ENCODE measurements around the gene ROBO2. TPM values are rescaled to one million over a fixed set of nuclear protein-coding genes. Genes with fewer than 3 reads are reported as not detected.
A peak's percentile ranks its signal among the peaks of the same experiment; 100 is the strongest.
"Not testable (repeated sequence)": the region's sequence is repeated elsewhere in the genome, so short reads cannot be mapped to it uniquely, and the experiment has no call there.

Gene ROBO2
- total RNA-seq, 1 donor from 2014 or later = 1.1 TPM

DNA sequence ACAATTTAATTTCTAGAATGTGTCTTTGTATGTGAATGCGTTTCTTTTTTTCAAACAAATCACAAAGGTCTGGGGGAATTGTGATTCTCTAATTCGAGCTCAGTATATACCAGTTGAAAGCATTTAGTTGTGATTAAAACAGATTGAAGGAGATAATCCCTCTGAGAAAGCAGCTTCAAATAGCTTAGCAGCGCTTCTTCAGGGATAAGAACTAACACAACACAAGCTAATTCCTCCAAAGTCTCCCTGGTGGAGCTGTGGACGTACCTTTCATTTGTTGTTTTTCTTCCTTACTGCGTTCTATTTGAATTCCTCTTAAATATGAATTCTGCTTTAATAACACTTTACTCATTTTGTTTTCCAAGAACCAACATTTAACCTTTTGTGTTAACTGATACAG is 286.7 kb downstream of the ROBO2 start:
- no peak for DNase-seq (ENCODE audit: low read depth)

DNA sequence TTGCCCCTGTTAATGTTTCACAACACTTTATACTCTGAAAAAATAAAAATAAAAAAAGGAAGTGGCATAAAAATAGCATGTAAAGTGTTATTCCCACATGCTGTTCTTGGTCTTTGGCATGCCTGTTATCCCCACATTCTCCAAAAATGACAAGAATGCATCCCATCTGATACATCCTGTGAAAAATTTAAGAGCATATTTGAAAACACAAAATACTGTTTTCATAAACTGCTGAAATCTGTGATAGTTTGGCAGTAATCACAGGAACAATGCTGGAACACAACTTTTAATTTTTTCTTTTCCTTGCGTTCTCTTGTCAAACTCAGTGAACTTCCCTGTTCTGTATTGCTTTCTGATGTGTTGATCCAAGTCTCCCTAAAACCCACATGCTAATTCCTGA is 288.8 kb downstream of the ROBO2 start:
- no peak for DNase-seq (ENCODE audit: low read depth)

DNA sequence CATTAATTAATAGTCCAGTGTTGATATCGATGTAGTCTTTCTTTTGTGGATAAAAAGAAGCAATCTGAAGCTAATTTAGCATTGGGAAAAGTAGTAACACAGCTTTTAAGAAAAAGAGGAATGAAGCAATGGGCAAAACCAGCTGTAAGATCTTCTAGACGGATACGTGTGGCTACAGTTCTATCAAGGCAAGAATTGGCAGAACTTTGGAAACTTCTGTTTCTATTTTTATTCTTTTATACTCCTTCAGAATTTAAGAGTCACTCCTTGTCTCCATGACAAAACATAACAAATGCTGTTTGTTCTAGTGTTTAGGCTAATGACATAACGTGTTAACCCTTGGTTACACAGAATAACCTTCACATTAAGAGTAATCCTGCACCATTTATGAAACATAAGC is 289.2 kb downstream of the ROBO2 start:
- DNase-seq (ENCODE audit: low read depth) = peak; percentile 2

DNA sequence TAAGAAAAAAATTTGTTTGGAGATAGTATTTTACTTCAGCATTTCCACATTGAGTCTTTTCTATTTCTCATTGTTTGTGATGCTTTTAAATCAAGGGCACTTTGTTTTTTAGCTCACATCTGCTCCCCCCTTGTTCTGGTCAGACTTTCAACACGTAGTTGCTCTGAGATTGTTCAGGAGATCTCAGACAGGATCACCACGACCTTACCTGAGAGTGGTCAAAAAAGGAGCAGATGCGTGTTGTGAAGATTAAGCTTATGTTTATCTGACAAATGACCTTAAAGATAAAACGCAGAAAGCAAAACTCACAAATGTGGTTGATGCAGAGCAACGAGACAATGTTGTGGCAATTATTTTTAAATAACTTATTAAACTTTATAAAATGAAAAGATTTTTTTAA is 298.3 kb downstream of the ROBO2 start:
- no peak for DNase-seq (ENCODE audit: low read depth)

DNA sequence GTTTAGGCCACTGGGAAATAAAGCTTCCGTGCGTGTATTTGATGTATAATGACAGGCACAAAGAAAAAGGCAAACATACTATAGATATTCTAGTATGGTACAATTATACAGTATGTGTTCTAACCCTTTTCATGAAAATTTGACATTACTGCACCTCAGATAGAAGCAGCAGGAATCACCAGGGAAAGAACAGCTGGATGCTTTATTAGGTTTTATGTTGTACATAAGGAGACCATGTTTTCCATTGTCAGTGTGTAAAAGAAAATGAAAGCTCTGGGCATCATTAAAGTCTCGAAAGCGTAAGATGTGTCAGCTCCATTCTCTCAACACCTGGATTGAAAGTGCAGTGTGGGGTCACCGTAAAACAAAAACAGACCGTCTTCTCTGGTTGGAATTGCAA is 302.1 kb downstream of the ROBO2 start:
- no peak for DNase-seq (ENCODE audit: low read depth)

DNA sequence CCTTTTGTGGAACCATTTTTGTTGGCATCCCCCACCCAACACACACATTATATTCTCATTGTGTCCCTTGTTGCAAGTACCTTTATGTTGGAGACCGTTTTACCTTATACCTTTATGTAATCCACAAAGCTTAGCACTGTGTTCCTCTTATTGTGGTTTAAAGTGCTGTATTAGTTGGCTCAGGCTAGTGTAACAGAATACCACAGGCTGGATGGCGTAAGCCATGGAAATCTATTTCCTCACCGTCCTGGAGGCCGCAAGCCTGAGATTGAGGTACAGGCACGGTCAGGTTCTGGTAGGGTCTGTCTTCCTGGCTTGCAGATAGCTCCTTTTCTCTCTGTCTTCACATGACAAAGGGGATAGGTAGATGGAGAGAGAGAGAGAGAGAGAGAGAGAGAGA is 302.8 kb downstream of the ROBO2 start:
- no peak for DNase-seq (ENCODE audit: low read depth)

DNA sequence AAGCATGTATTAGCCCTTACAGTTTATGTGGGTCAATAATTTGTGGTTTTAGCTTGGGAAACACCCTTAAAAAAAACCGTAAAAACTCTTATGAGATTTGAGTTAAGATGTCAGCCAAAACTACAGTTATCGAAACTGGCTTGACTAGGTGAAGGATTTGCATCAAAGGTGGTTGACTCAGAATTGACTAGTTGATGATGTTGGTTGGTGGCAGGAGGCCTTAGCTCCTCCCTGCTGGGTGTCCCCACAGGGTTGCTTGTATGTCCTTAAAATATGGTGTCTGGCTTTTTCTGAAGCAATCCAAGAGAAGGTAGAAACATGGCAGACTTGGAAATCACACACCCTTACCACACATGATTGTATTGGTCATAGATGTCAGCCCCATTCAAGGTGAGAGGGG is 305.1 kb downstream of the ROBO2 start:
- no peak for DNase-seq (ENCODE audit: low read depth)

DNA sequence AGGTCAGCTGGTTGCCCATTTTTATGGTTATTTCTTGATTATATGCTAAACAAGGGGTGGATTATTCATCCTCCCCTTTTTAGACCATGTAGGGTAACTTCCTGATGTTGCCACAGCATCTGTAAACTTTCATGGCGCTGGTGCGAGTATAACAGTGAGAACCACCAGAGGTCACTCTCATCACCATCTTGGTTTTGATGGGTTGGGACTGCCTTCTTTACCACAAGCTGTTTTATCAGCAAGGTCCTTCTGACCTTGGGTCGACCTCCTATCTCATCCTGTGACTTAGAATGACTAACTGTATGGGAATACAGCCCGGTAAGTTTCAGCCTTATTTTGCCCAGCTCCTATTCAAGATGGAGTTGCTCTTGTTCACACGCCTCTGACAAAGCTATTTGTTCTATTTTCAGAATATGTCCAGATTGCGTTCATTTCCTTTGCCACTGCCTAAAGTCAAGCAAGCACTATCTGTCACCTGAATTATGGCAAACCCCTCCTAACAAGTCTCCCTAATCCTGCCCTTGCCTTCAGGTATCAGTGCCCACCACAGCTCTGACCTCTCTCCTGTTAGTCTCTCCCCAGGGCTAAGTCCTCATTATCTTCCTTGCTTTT is 308.5 kb downstream of the ROBO2 start:
- DNase-seq (ENCODE audit: low read depth) = peak; percentile 16

DNA sequence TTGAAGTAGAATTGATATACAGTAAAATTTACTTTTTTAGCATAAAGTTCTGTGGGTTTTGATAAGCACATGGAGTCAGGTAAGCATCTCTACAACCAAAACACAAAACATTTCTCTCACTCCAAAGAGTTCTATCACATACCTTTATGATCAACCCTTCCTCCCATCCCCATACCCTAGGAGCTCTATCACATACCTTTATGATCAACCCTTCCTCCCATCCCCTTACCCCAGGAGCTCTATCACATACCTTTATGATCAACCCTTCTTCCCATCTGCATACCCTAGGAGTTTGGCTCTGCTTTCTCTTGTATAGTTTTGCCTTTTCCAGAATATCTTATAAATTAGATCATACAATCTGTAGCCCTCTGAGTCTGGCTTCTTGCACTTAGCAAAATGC is 315.1 kb downstream of the ROBO2 start:
- DNase-seq (ENCODE audit: low read depth) = no peak

DNA sequence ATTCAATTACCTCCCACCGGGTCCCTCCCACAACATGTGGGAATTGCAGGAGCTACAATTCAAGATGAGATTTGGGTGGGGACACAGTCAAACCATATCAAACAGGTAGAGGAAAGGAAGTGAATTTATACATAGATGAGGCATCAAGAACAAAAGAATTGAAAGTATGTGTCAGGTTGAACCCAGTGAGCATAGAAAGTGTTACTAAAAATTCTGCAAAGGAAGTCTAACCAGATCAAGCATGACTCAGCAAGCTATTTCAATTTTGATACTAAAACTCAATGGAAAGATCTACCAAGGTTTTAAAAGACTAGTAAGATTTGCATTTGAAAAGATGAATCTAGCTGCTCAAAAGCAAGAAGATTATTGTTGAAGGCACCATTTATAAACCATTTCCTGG is 323.0 kb downstream of the ROBO2 start:
- DNase-seq (ENCODE audit: low read depth) = peak; percentile 1

DNA sequence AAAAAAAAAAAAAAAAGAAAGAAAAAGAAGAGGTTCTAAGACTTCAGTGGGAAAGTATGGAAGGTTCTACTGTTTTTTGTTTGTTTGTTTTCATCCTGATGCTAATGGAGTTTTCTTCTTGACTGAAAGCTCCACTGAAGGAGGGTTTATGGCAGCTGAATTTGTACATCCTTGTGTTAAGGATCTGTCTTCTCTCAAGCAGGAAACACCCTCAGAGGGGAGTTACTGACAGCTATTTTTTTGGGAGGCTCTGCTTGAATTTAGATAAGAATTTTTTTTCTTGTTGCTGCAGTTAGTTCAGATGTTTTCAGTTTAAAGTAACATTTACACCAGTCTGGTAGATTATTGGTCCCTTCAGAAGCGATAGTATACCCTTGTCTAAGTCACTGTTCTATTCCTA is 325.3 kb downstream of the ROBO2 start:
- DNase-seq (ENCODE audit: low read depth) = no peak

DNA sequence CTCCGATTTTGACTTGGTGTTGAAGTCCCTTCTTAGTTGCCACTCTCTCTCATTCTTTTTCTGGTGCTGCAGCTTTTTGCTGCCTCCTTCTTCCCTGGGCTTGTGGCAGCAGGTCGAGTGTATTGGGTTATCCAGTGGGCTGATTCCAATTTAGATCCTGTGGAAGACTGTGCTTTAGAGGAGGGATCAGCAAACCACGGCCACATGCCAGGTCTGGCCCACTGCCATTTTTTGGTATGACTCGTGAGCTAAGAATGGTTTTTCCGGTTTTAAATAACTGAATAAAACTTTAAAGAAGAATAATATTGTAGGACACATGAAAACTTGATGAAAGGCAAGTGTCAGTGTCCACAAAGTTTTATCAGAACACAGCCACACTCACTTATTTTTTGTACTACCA is 330.5 kb downstream of the ROBO2 start:
- DNase-seq (ENCODE audit: low read depth) = peak; percentile 67

DNA sequence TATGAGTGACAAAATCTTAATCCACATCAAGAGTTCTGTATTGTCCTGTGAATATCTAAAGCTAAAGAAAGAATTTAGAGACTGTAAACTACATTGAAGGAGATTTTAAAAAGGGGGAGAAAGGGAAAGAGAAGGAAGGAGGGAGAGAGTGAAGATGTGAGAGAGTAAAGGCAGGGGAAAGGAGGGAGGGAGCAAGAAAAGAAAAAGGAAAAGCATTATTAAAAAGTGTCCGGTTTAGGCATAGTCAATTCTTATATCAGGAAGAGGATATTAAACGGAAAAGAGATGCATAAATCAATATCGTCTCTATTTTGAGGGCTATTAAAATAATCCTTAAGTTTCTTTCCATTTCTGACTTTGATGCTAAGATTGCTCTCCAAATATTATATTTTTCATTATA is 332.1 kb downstream of the ROBO2 start:
- no peak for DNase-seq (ENCODE audit: low read depth)

DNA sequence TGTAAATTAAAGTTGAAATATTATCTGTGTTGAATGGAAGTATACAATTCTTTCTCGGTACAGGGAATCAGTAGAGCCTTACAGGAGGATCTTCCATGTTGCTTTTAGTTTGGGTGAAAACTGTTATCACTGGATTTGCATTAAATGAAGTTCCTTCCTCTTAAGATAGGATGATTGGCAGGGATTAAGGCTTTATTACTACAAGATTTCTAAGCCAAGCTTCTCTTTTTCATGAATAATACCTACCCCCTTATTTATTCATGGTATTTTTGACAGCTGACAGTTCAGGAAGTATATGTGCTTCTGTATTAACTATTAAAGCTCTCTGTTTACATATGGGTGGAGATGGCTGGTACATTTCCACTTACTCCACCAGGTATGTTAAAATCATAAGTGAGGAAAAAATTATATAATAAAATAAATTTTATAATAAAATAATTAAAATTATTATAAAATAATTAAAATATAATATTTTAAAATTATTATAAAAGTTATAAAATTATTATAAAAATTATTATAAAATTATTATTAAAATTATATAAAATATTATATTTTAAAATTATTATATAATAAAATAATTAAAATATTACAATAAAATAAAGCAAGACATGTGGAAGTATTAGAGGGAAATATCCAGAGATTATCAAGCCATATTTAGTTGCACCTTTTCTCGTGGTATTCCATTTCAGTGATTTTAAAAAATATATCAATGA is 332.9 kb downstream of the ROBO2 start:
- DNase-seq (ENCODE audit: low read depth) = no peak

DNA sequence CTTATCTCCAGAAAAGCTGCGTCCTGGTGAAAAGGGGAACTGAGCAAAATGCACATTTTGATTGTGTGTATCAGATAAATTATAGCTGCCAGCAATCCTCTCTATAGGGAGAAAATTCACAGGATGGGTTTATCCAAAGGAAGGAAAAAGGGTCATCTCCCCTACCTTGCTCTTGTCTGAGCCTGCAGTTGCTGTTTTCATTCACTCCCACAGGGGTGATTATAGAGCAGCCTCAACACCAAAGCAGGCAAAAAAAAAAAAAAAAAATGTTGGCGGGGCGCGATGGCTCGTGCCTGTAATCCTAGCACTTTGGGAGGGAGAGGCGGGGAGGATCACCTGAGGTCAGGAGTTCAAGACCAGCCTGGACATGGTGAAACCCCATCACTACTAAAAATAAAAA is 333.7 kb downstream of the ROBO2 start:
- no peak for DNase-seq (ENCODE audit: low read depth)

DNA sequence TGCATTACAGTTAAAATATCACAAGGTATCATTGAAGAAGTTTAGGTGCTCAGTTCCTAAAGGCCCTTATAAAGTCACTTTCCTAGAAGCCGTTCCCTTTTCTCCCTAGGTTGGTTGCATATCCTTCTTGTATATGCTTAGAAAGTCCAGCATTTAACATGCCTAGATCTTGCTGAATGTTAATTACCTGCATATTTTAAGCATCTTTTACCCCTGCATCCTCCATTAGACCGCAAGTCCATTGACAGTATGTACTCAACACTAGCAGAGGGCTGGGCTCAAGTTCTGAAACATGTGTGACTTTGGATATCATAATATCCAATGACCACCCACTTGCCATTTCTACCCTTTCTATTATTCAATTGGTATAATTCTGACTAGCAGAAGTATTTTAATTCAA is 336.6 kb downstream of the ROBO2 start:
- no peak for DNase-seq (ENCODE audit: low read depth)

DNA sequence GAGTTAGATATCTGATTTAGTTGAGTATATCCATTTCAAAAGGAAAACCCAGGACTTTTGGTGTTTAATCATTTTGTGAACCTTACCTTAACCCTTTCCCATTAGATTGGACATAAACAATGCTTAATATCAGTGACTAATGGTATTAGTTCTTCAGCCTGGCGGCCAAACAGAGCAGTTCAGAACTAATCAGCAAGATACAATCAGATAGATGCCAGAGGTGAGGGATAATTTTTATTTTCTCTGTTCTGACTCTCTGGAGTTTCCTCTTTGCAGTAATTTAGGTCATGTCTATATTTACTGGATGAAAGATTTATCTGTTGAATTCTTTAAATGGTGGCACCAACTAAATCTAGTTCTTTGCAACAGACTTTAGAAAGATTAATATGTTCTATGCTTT is 337.8 kb downstream of the ROBO2 start:
- DNase-seq (ENCODE audit: low read depth) = no peak

DNA sequence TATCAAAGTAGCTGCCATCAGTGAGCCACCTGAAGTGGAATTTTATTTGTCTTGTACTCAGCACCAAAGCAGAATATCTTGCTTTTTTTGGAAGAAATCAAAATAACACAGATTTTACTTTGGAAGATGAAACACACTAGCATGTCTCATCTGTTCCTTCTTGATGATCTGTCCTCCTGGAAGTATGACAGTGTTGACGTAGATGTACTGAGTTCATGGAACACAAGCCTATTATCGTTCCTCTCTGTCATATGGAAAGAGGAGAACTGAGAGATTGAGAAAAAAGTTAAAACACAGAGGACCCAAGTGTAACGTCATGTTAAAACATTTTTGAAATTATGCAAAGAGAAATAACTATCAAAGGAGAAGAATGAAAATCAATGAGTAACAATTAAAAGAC is 340.2 kb downstream of the ROBO2 start:
- no peak for DNase-seq (ENCODE audit: low read depth)

DNA sequence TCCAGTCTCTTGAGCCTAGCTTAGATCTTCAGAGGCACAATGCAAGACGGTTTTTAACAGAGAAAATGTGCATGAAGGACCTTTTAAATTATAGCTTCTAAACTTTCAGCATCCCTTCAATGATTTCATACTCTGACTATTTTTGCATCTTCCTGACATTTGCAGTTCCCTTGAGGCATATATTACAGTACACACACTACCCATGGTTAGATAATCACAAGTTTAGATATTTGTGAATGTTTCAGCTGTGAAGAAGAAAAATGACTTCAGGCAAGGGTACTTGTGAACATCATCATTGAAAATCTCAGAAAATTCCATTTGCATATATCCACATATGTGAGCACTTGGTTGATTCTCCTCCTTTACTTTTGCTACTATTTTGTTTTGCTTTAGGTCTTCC is 341.5 kb downstream of the ROBO2 start:
- no peak for DNase-seq (ENCODE audit: low read depth)

DNA sequence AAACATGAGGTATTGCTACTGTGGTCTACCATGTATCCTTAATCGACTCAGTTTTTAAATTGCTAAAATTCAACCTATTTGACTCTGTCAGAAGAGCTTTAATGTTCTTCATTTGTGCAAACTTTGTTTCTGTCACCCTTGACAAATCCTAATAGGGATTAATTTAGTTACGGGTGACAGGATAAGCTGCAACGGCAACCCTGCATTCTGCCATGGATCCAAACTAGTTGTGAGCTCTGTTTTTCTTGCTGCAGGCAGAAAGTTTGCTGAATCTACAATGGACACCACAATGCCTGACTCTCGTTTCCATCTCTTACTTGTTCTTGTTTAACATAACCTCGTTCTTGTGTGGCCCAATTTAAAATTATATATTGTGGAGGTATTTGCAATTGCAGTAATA is 352.3 kb downstream of the ROBO2 start:
- peak; percentile 37 for DNase-seq (ENCODE audit: low read depth)

DNA sequence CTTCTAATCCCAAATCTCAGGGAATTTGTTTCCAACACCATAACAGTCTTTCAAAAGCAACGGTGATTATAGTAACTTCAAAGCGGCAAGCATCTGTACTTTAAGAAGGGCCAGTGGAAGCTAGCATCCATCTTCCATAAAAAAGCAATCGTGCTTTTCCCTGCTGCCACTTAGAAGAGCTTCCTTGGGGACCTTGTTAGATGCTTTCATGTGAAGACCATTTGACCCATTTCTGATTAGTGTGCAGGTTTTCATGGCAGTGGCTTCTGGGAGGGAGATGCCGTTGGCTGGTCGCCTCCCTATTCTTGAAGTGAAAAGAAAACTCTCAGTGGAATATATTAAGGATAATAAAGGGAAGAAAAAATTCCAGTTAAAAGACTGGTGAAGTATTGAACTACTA is 354.1 kb downstream of the ROBO2 start:
- no peak for DNase-seq (ENCODE audit: low read depth)

DNA sequence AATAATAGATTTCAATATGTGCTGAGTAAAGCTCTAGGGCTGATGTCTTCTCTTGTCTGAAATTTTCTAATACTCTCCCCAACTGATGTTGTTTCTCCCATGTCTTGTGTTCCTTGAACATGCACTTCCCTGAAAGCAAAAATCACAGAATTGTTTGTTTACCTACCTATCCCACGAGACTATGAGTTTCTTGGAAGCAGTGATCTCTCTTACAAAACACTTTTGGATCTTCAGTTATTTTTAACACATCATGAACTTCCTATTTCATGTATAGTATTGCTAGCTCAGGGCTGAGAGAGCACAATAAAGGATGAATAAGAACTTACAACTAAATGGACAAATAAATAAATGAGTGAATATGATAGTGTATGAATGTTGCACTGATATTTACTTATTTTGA is 365.0 kb downstream of the ROBO2 start:
- DNase-seq (ENCODE audit: low read depth) = no peak

DNA sequence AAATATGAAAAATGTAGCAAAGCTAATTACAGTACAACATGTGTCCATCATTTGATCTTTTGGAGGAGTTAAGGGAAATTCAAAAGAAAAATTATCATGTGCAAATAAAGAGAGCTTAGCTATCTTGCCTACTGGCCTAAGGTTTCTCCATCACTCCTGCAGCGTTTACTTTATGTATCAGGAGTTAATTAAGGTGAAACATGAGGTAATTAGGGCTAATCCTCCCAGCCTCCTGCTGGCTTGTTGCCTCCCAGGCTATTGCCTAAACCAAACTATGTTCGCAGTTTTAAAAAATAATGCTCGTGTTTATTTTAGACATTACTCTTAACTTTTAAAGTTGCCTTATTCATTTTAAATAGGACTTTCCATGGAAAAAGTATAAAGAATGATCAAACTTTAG is 367.5 kb downstream of the ROBO2 start:
- no peak for DNase-seq (ENCODE audit: low read depth)

DNA sequence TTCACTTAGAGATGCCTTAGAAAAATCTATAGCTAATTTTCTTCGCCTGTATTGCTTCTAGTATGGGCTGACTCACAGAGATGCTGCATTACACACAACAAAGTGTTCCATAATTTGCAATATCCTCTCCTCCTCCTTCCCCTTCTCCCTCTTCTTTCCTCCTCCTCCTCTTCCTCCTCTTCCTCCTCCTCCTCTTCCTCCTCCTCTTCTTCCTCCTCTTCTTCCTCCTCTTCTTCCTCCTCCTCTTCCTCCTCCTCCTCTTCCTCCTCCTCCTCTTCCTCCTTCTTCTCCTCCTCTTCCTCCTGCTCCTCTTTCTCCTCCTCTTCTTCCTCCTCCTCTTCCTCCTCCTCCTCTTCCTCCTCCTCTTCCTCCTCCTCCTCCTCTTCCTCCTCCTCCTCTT is 370.4 kb downstream of the ROBO2 start:
- not testable (repeated sequence) for DNase-seq (ENCODE audit: low read depth)
